GM23248 (cell line): ENCODE results near the gene PIP4K2A. TPM values are rescaled to one million over a fixed set of nuclear protein-coding genes. Genes with fewer than 3 reads are reported as not detected.

Experiments
- DNase-seq: peaks from one replicate; pipeline ENCODE4 v3.0.0-alpha.2; 2015
- H2AFZ ChIP-seq: fragments of 200-600 bp; sonication (generic); 2 replicates; pipeline ENCODE4 v1.6.1; 2016; ENCODE audit warnings: antibody characterized with exemption
- H3F3A ChIP-seq: fragments of 200-600 bp; sonication (generic); 2 replicates; pipeline ENCODE4 v1.6.1; 2016; ENCODE audit warnings: mild to moderate bottlenecking, antibody characterized with exemption, mixed run types; ENCODE audit not compliant: insufficient read depth
- H3K27ac ChIP-seq: fragments of 200-600 bp; sonication (generic); 2 replicates; pipeline ENCODE4 v1.5.1; 2016; ENCODE audit warnings: mild to moderate bottlenecking
- H3K27me3 ChIP-seq: fragments of 200-600 bp; sonication (generic); replicated peaks from 2 replicates; pipeline ENCODE4 v1.6.1; 2016; ENCODE audit warnings: mild to moderate bottlenecking; ENCODE audit not compliant: insufficient read depth
- H3K36me3 ChIP-seq: fragments of 200-600 bp; sonication (generic); 2 replicates; pipeline ENCODE4 v1.6.1; 2016; ENCODE audit warnings: low read depth, mild to moderate bottlenecking
- H3K4me1 ChIP-seq: fragments of 200-600 bp; sonication (generic); 2 replicates; pipeline ENCODE4 v1.6.1; 2016; ENCODE audit warnings: mild to moderate bottlenecking; ENCODE audit not compliant: insufficient read depth
- H3K4me2 ChIP-seq: fragments of 200-600 bp; sonication (generic); one replicate; pipeline ENCODE4 v1.6.1; 2016; ENCODE audit warnings: mild to moderate bottlenecking; ENCODE audit not compliant: unreplicated experiment
- H3K4me3 ChIP-seq: fragments of 200-600 bp; sonication (generic); 2 replicates; pipeline ENCODE4 v1.5.1; 2016; ENCODE audit warnings: mild to moderate bottlenecking
- H3K79me2 ChIP-seq: fragments of 200-600 bp; sonication (generic); 2 replicates; pipeline ENCODE4 v1.6.1; 2016; ENCODE audit warnings: mild to moderate bottlenecking; ENCODE audit not compliant: insufficient read depth
- H3K9ac ChIP-seq: fragments of 200-600 bp; sonication (generic); 2 replicates; pipeline ENCODE4 v1.6.1; 2016; ENCODE audit warnings: mild to moderate bottlenecking
- H3K9me2 ChIP-seq: fragments of 200-600 bp; sonication (generic); 2 replicates; pipeline ENCODE4 v1.6.1; 2016; ENCODE audit warnings: mixed run types, mild to moderate bottlenecking, moderate library complexity; ENCODE audit not compliant: insufficient read depth
- H3K9me3 ChIP-seq: fragments of 200-600 bp; sonication (generic); one replicate; pipeline ENCODE4 v1.6.1; 2017; ENCODE audit warnings: low read depth
- H4K20me1 ChIP-seq: fragments of 200-600 bp; sonication (generic); 2 replicates; pipeline ENCODE4 v1.6.0; 2016; ENCODE audit not compliant: insufficient read depth
- EZH2 ChIP-seq: fragments of 200-600 bp; sonication (generic); IDR thresholded peaks from 2 replicates; pipeline ENCODE4 v1.6.1; 2018; ENCODE audit warnings: antibody characterized with exemption, mild to moderate bottlenecking; ENCODE audit not compliant: insufficient read depth, poor library complexity, severe bottlenecking
- EZH2phosphoT487 ChIP-seq: fragments of 200-600 bp; sonication (generic); IDR thresholded peaks from 2 replicates; pipeline ENCODE4 v1.6.1; 2018; ENCODE audit warnings: antibody characterized with exemption, moderate library complexity, mild to moderate bottlenecking, low read depth; ENCODE audit not compliant: insufficient read depth
- WGBS, 2 experiments: methylation state at CpG; one replicate each; pipeline ENCODE4 v1.1.6; 2015 to 2017; ENCODE audit warnings: low lambda C conversion rate in 2 of 2, low coverage in 1 of 2; ENCODE audit errors: missing lambda C conversion rate in 2 of 2; 5-methylcytosine and 5-hydroxymethylcytosine counted together
- in situ Hi-C: fragments of 300-500 bp; cut with MboI; formaldehyde crosslinking; loops from 2 replicates; pipeline ENCODE4 v1.15.0; 2020
- polyA plus RNA-seq: library from polyadenylated mRNA; unstranded; fragments of >200 nt; fragmentation: Nextera tagmentation; extraction: Ambion mirVana; gene quantifications from 2 replicates; pipeline ENCODE4 v1.2.1, GENCODE V29; 2016
- total RNA-seq: library from RNA; depleted of rRNA; stranded (reverse); fragments of >200 nt; shearing (Covaris generic); gene quantifications from 2 replicates; pipeline ENCODE4 v1.2.3, GENCODE V29; 2014; rRNA removed

Gene PIP4K2A
- 19.8 and 134 TPM in 2 replicates for total RNA-seq
- polyA plus RNA-seq, result 26.9 and 27.7 TPM in 2 replicates

GRCh38 chr10:22714479-22715289 is at the start of gene PIP4K2A:
Gene PIP4K2A, minus strand, starts transcription at chr10:22714578. Its CDS starts 252 bp downstream, at chr10:22714326.
- H3K79me2 ChIP-seq, result peaks cover 38% of the 10 kb centered on the region
- H3K36me3 ChIP-seq, result no peaks in the 10 kb centered on the region
- H3K9ac ChIP-seq, result peak within 1 kb of the TSS; percentile 82
- peak within 1 kb of the TSS; percentile 89 for H3K4me2 ChIP-seq
- TF ChIP-seq EZH2 (no peak), EZH2phosphoT487 (no peak)
- 14 to 23% methylated on average over 25 to 48 of the region's 83 CpGs for WGBS, 2 experiments
- peak within 1 kb of the TSS; percentile 82 for H3K4me3 ChIP-seq
- peak; percentile 93 for DNase-seq
- peaks cover 16% of the 10 kb centered on the region for H3F3A ChIP-seq
- H3K9me2 ChIP-seq, result no peaks in the 10 kb centered on the region
- H2AFZ ChIP-seq, result peak within 1 kb of the TSS; percentile 98
- peak within 1 kb of the TSS; percentile 39 for H3K27ac ChIP-seq
- H3K4me1 ChIP-seq, result peaks cover 16% of the 10 kb centered on the region
- H3K27me3 ChIP-seq, result no peaks in the 10 kb centered on the region
- H3K9me3 ChIP-seq, result no peaks in the 10 kb centered on the region
- in situ Hi-C loops, result no loop called here
- H4K20me1 ChIP-seq, result no peaks in the 10 kb centered on the region

GRCh38 chr10:22761569-22762220 is 47.3 kb upstream of the PIP4K2A start:
- H2AFZ ChIP-seq, result no peak overlapping the region
- no peak overlapping the region for H3K4me2 ChIP-seq
- H3K9ac ChIP-seq, result no peak overlapping the region
- H3K36me3 ChIP-seq, result no peaks in the 10 kb centered on the region
- no peaks in the 10 kb centered on the region for H4K20me1 ChIP-seq
- H3F3A ChIP-seq, result no peaks in the 10 kb centered on the region
- H3K9me2 ChIP-seq, result no peaks in the 10 kb centered on the region
- no peaks in the 10 kb centered on the region for H3K9me3 ChIP-seq
- TF ChIP-seq EZH2phosphoT487, result no peak
- H3K27me3 ChIP-seq, result no peaks in the 10 kb centered on the region
- no peak overlapping the region for H3K4me3 ChIP-seq
- H3K4me1 ChIP-seq, result no peaks in the 10 kb centered on the region
- no peaks in the 10 kb centered on the region for H3K79me2 ChIP-seq
- H3K27ac ChIP-seq, result no peak overlapping the region
- WGBS, 2 experiments, result 95 to 100% methylated on average over 1 of the region's 1 CpG
- DNase-seq, result peak; percentile 51
- in situ Hi-C loops, result no loop called here

- Histone ChIP-seq H3K4me1 (no peaks in the 10 kb centered on the region), H4K20me1 (no peaks in the 10 kb centered on the region), H3K4me3 (no peak overlapping the region), H3K9ac (no peak overlapping the region), H3K79me2 (no peaks in the 10 kb centered on the region), H3K9me2 (no peaks in the 10 kb centered on the region), H3F3A (no peaks in the 10 kb centered on the region), H3K27ac (no peak overlapping the region), H3K4me2 (no peak overlapping the region), H3K27me3 (no peaks in the 10 kb centered on the region), H2AFZ (no peak overlapping the region), H3K36me3 (no peaks in the 10 kb centered on the region), H3K9me3 (no peaks in the 10 kb centered on the region)
- no peak for DNase-seq
- TF ChIP-seq EZH2phosphoT487, result no peak
- no peak for TF ChIP-seq EZH2
- in situ Hi-C loops, result no loop called here
These were observed 45.6 kb upstream of the PIP4K2A start for GRCh38 chr10:22760025-22760424.

GRCh38 chr10:22758867-22759266 is 44.5 kb upstream of the PIP4K2A start:
- H3K27me3 ChIP-seq, result no peaks in the 10 kb centered on the region
- H3K4me3 ChIP-seq, result no peak overlapping the region
- no peak overlapping the region for H3K9ac ChIP-seq
- H3F3A ChIP-seq, result no peaks in the 10 kb centered on the region
- H3K9me2 ChIP-seq, result no peaks in the 10 kb centered on the region
- H2AFZ ChIP-seq, result no peak overlapping the region
- H3K27ac ChIP-seq, result no peak overlapping the region
- 82 to 83% methylated on average over 6 of the region's 6 CpGs for WGBS, 2 experiments
- no peaks in the 10 kb centered on the region for H3K4me1 ChIP-seq
- H3K79me2 ChIP-seq, result no peaks in the 10 kb centered on the region
- in situ Hi-C loops, result no loop called here
- H3K9me3 ChIP-seq, result no peaks in the 10 kb centered on the region
- no peaks in the 10 kb centered on the region for H3K36me3 ChIP-seq
- TF ChIP-seq EZH2phosphoT487 (no peak), EZH2 (no peak)
- H3K4me2 ChIP-seq, result no peak overlapping the region
- no peak for DNase-seq
- no peaks in the 10 kb centered on the region for H4K20me1 ChIP-seq
